SH-SY5Y (cell line): ENCODE data around the gene LSAMP.

Source experiments
- GATA2 ChIP-seq: IDR thresholded peaks from 2 replicates; pipeline ENCODE4 v1.6.1; 2011; ENCODE audit warnings: mild to moderate bottlenecking, low read depth, low read length
- GATA3 ChIP-seq: IDR thresholded peaks from 2 replicates; pipeline ENCODE4 v1.6.1; 2011; ENCODE audit warnings: low read depth, mild to moderate bottlenecking, low read length, moderate library complexity

GRCh38 chr3:116474032-116474780 is 28.9 kb upstream of the LSAMP start:
- TF ChIP-seq GATA2 (no peak; the same call in 1 of the 2 replicates), GATA3 (no peak)
